Activated B cell treated with CpG ODN at 0.5 μM for 24 hours (primary cell): ENCODE results near the gene GRK6. TPM values are rescaled to one million over a fixed set of nuclear protein-coding genes. Genes with fewer than 3 reads are reported as not detected.

ENCODE experiments used
- ATAC-seq: fragments of 200-7000 bp; cut with Tn5 transposase; one replicate; pipeline ENCODE4 v1.10.0; 2021; ENCODE audit warnings: low read depth, mild to moderate bottlenecking, moderate library complexity
- CTCF ChIA-PET: fragments of 350-600 bp; sonication (Branson Sonifier 250); formaldehyde crosslinking; loops from one replicate; lab custom pipeline; 2021; ENCODE audit warnings: antibody characterized with exemption; lab: Charles Lee
- POLR2A ChIA-PET: fragments of 350-600 bp; sonication (Branson Sonifier 250); formaldehyde crosslinking; loops from one replicate; lab custom pipeline; 2021; ENCODE audit warnings: antibody characterized with exemption; lab: Charles Lee
- DNase-seq: peaks from one replicate; pipeline ENCODE4 v3.0.0; 2022
- H3K27ac Mint-ChIP-seq: one replicate; pipeline ENCODE4 v1.8.0; 2020; ENCODE audit warnings: mixed read lengths
- H3K27me3 Mint-ChIP-seq: one replicate; pipeline ENCODE4 v1.8.0; 2021; ENCODE audit warnings: mixed read lengths
- H3K36me3 Mint-ChIP-seq: one replicate; pipeline ENCODE4 v1.8.0; 2021; ENCODE audit warnings: low read depth, mixed read lengths
- H3K4me1 Mint-ChIP-seq: one replicate; pipeline ENCODE4 v1.8.0; 2021; ENCODE audit warnings: mixed read lengths
- H3K4me3 Mint-ChIP-seq: one replicate; pipeline ENCODE4 v1.8.0; 2020; ENCODE audit warnings: mild to moderate bottlenecking, mixed read lengths
- H3K9me3 Mint-ChIP-seq: one replicate; pipeline ENCODE4 v1.8.0; 2020; ENCODE audit warnings: mixed read lengths
- intact Hi-C: fragments of 100-400 bp; cut with micrococcal nuclease; formaldehyde crosslinking; loops from one replicate; pipeline ENCODE4 v1.15.1; 2024
- total RNA-seq: library from RNA; stranded (reverse); gene quantifications from 2 replicates; pipeline ENCODE4 v1.2.3, GENCODE V29; 2022
- TF ChIP-seq, protein P1 (sequence below): fragments of 200-600 bp; IDR thresholded peaks from one replicate; pipeline ENCODE4 v1.8.0; 2022; ENCODE audit warnings: antibody characterized with exemption, mild to moderate bottlenecking

The GRK6 gene
- total RNA-seq, 1 donor from 2014 or later, result 92.6 TPM

DNA sequence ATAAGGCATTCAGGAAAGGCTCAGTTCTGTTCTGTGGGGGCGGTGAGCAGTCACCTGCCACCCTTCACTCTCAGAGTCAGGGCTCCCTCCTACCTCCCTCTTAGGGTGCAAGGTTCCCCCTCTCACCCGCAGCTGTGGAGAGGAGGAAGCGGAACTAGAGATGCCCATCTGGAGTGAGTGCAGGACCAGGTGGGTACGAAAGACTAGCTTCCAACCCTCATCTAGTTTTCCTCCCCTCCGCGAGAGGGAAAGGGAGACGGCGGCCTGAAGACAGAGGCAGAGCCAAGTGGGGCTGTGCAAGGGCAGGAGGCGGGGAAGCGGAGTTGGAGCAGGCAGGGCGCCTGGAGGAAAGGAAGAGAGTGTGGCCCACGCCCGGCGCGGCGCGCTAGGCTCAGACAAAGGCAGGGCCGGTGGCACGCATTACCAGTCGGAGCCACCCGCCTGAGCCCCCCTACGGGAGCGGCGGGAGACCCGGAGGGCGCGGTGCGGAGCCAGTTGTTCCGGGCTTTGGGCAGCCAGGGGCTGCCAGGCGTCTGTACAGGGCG is 27.4 kb downstream of the GRK6 start:
- Mint-ChIP-seq H3K4me1 (peaks cover 32% of the 10 kb centered on the region), H3K4me3 (peak overlapping the region; percentile 85), H3K27ac (peak overlapping the region; percentile 77), H3K9me3 (no peaks in the 10 kb centered on the region), H3K36me3 (no peaks in the 10 kb centered on the region), H3K27me3 (no peaks in the 10 kb centered on the region)
- ChIA-PET POLR2A (interaction anchor here (0.6 to 6.0 kb wide), 10 partner anchors 8 to 469 kb away, joined by 3 to 101 read pairs (median 19); partner anchors contain the start of genes DOK3, GRK6, LMAN2 and PDLIM7), CTCF (interaction anchor here (0.8 to 13.5 kb wide), 16 partner anchors 9 to 138 kb away, joined by 3 to 293 read pairs (median 6); partner anchors contain the start of genes PDLIM7 and PFN3)
- TF ChIP-seq, protein P1, sequence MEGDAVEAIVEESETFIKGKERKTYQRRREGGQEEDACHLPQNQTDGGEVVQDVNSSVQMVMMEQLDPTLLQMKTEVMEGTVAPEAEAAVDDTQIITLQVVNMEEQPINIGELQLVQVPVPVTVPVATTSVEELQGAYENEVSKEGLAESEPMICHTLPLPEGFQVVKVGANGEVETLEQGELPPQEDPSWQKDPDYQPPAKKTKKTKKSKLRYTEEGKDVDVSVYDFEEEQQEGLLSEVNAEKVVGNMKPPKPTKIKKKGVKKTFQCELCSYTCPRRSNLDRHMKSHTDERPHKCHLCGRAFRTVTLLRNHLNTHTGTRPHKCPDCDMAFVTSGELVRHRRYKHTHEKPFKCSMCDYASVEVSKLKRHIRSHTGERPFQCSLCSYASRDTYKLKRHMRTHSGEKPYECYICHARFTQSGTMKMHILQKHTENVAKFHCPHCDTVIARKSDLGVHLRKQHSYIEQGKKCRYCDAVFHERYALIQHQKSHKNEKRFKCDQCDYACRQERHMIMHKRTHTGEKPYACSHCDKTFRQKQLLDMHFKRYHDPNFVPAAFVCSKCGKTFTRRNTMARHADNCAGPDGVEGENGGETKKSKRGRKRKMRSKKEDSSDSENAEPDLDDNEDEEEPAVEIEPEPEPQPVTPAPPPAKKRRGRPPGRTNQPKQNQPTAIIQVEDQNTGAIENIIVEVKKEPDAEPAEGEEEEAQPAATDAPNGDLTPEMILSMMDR, result no peak
- peak; percentile 3 for ATAC-seq
- intact Hi-C loops, result loop anchor here (1.0 to 2.0 kb wide), 4 partner anchors 23 to 143 kb away; partner anchors contain the start of gene MXD3
- DNase-seq, result no peak

DNA sequence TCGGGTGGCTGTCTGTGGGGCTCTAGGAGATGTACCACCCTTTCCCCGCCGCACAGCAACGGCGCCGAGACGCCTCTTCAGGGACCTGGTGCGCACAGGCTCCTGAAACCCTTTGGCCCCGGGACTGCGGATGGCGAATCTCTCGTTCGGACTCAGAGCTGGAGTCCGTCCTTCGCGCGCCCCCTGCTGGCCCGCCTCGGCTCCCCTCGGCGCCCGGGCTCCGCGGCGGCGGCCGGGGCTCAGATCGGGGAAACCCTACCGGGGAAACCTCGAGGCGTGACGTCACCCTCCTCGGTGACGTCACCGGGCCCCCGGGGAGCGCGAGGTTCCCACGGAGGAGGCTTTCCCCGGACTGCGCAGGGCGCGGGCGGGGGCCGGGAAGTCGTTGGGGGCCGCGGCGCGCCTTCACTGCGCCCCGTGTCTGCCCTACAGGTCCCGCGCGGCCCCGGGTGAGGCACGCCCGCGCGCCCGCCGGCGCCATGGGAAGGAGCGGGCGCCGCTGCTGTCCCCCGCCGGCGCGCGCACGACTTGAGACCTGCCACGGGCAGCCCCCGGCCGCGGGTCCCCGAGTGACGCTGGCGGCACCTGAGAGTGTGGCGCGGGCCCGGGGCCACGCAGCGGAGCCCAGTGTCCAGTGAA is 28.0 kb downstream of the GRK6 start:
- intact Hi-C loops, result loop anchor here (1.0 to 5.0 kb wide), 6 partner anchors 23 to 322 kb away; partner anchors contain the start of genes GRK6, MXD3 and NSD1
- peak overlapping the region; percentile 12 for H3K27ac Mint-ChIP-seq
- TF ChIP-seq, protein P1, result no peak

DNA sequence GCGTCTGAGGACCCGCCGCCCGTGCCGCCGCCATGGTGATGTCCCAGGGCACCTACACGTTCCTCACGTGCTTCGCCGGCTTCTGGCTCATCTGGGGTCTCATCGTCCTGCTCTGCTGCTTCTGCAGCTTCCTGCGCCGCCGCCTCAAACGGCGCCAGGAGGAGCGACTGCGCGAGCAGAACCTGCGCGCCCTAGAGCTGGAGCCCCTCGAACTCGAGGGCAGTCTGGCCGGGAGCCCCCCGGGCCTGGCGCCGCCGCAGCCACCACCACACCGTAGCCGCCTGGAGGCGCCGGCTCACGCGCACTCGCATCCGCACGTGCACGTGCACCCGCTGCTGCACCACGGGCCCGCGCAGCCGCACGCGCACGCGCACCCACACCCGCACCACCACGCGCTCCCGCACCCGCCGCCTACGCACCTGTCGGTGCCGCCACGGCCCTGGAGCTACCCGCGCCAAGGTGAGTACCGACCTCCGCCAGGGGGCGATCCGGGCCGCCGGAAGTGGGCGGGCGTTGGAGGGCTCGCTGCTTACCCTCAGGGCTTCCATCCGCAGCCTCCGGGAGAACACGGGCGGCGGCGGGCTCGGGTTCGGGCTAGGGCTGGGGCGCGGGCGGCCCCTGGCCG is 28.7 kb downstream of the GRK6 start:
- peak overlapping the region; percentile 12 for H3K27ac Mint-ChIP-seq
- peak overlapping the region; percentile 91 for H3K4me3 Mint-ChIP-seq

More for the DNA sequence above, 28.0 kb downstream of the GRK6 start:
- H3K36me3 Mint-ChIP-seq, result no peaks in the 10 kb centered on the region
- peaks cover 28% of the 10 kb centered on the region for H3K4me1 Mint-ChIP-seq
- H3K9me3 Mint-ChIP-seq, result no peaks in the 10 kb centered on the region
- ChIA-PET POLR2A (interaction anchor here (0.6 to 6.0 kb wide), 19 partner anchors 8 to 674 kb away, joined by 3 to 101 read pairs (median 6); partner anchors contain the start of genes DOK3, GRK6, LMAN2 and PDLIM7), CTCF (interaction anchor here (0.8 to 13.5 kb wide), 24 partner anchors 10 to 144 kb away, joined by 3 to 293 read pairs (median 5); partner anchors contain the start of genes PDLIM7, PFN3 and TMED9)
- DNase-seq, result peak; percentile 97
- H3K4me3 Mint-ChIP-seq, result peak overlapping the region; percentile 91
- H3K27me3 Mint-ChIP-seq, result no peaks in the 10 kb centered on the region
- ATAC-seq, result peak; percentile 48

DNA sequence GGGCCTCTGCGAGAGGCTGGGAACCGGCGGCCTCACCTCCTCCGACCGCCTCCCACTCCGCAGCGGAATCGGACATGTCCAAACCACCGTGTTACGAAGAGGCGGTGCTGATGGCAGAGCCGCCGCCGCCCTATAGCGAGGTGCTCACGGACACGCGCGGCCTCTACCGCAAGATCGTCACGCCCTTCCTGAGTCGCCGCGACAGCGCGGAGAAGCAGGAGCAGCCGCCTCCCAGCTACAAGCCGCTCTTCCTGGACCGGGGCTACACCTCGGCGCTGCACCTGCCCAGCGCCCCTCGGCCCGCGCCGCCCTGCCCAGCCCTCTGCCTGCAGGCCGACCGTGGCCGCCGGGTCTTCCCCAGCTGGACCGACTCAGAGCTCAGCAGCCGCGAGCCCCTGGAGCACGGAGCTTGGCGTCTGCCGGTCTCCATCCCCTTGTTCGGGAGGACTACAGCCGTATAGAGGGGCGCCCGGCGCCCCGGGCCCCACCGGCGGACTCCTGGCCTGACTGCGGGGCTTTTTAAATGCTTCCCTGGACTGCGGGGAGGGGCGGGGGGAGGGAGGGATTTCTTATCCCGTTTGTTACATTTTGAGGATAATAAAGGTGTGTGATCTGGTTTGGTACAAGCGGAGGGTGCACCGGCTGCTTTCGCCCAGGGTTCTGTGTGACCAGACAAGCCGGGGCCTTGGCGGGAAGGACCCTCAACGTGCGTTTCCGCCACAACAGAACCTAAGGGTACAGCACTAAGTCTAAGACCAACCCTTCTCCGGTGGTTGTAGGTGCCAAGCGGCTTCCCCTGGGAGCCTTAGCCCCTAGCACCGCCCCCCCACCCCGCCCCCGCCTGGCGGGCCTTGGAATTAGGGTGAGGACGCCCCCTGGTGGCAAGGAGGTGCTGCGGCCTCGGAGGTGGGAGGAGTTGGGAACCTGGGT is 29.4 kb downstream of the GRK6 start:
- ChIA-PET CTCF (interaction anchor here (0.6 to 13.5 kb wide), 25 partner anchors 12 to 344 kb away, joined by 3 to 293 read pairs (median 5); partner anchors contain the start of genes PDLIM7, PFN3 and TMED9), POLR2A (interaction anchor here (0.6 to 6.0 kb wide), 18 partner anchors 10 to 156 kb away, joined by 3 to 101 read pairs (median 6); partner anchors contain the start of genes DOK3, GRK6, LMAN2 and PDLIM7)
- DNase-seq (peak; percentile 83), ATAC-seq (peak; percentile 48)
- intact Hi-C loops, result loop anchor here (1.0 to 5.0 kb wide), 9 partner anchors 16 to 341 kb away; partner anchors contain the start of genes GRK6, MXD3, NSD1 and PDLIM7
- H3K4me3 Mint-ChIP-seq, result peak overlapping the region; percentile 91
- TF ChIP-seq, protein P1, result peak; percentile 77
- H3K27ac Mint-ChIP-seq, result peak overlapping the region; percentile 91
- no peaks in the 10 kb centered on the region for H3K9me3 Mint-ChIP-seq
- H3K27me3 Mint-ChIP-seq, result no peaks in the 10 kb centered on the region
- H3K36me3 Mint-ChIP-seq, result no peaks in the 10 kb centered on the region
- peaks cover 28% of the 10 kb centered on the region for H3K4me1 Mint-ChIP-seq

More for the DNA sequence above, 28.7 kb downstream of the GRK6 start:
- intact Hi-C loops, result loop anchor here (1.0 to 5.0 kb wide), 3 partner anchors 29 to 323 kb away; partner anchors contain the start of genes GRK6, MXD3 and NSD1
- Mint-ChIP-seq H3K27me3 (no peaks in the 10 kb centered on the region), H3K4me1 (peaks cover 28% of the 10 kb centered on the region), H3K36me3 (no peaks in the 10 kb centered on the region), H3K9me3 (no peaks in the 10 kb centered on the region)
- TF ChIP-seq, protein P1, result peak; percentile 30
- DNase-seq (peak; percentile 96), ATAC-seq (peak; percentile 62)
- ChIA-PET CTCF (interaction anchor here (0.6 to 13.5 kb wide), 29 partner anchors 11 to 343 kb away, joined by 3 to 293 read pairs (median 5); partner anchors contain the start of genes PDLIM7, PFN3 and TMED9), POLR2A (interaction anchor here (0.6 to 6.0 kb wide), 21 partner anchors 9 to 673 kb away, joined by 3 to 101 read pairs (median 5); partner anchors contain the start of genes DOK3, GRK6, LMAN2 and PDLIM7)
